Liver (tissue), 9 donors: ENCODE measurements around the gene ILF3. TPM values are rescaled to one million over a fixed set of nuclear protein-coding genes. Genes with fewer than 3 reads are reported as not detected.

Experiments used
- DNase-seq: peaks from one replicate; pipeline ENCODE4 v3.0.0-alpha.2; 2017; ENCODE audit warnings: low spot score
- H3K27ac ChIP-seq, 2 donors: one replicate each; pipeline ENCODE4 v1.7.0; 2013; ENCODE audit warnings: inconsistent platforms in 2 of 2, low read length in 2 of 2, control low read depth in 1 of 2, low read depth in 1 of 2, mild to moderate bottlenecking in 1 of 2
- H3K27me3 ChIP-seq, 4 donors: one replicate each; pipeline versions ENCODE4 v1.6.1 to v1.7.0; 2013; ENCODE audit warnings: low read length in 3 of 4, inconsistent platforms in 1 of 4, mild to moderate bottlenecking in 1 of 4, moderate library complexity in 1 of 4; ENCODE audit not compliant: control insufficient read depth in 4 of 4, insufficient read depth in 4 of 4
- H3K36me3 ChIP-seq, 4 donors: one replicate each; pipeline versions ENCODE4 v1.6.1 to v1.7.0; 2013; ENCODE audit warnings: low read length in 3 of 4, mild to moderate bottlenecking in 3 of 4, low read depth in 1 of 4, moderate library complexity in 1 of 4; ENCODE audit not compliant: control insufficient read depth in 4 of 4, insufficient read depth in 3 of 4
- H3K4me1 ChIP-seq, 4 donors: one replicate each; pipeline versions ENCODE4 v1.6.1 to v1.7.0; 2013; ENCODE audit warnings: low read length in 3 of 4, mild to moderate bottlenecking in 3 of 4, moderate library complexity in 1 of 4; ENCODE audit not compliant: control insufficient read depth in 4 of 4, insufficient read depth in 4 of 4
- H3K4me3 ChIP-seq, 3 donors: one replicate each; pipeline versions ENCODE4 v1.6.1 to v1.7.0; 2013; ENCODE audit warnings: low read length in 3 of 3, control low read depth in 1 of 3, low read depth in 1 of 3, mild to moderate bottlenecking in 1 of 3
- H3K9ac ChIP-seq, 2 donors: one replicate each; pipeline ENCODE4 v1.7.0; 2013; ENCODE audit warnings: low read length in 2 of 2, mild to moderate bottlenecking in 2 of 2, moderate library complexity in 2 of 2, control low read depth in 1 of 2, low read depth in 1 of 2
- H3K9me3 ChIP-seq, 4 donors: one replicate each; pipeline versions ENCODE4 v1.6.1 to v1.7.0; 2013; ENCODE audit warnings: low read length in 3 of 4; ENCODE audit not compliant: control insufficient read depth in 4 of 4
- ATF3 ChIP-seq: IDR thresholded peaks from 2 replicates; pipeline ENCODE4 v1.6.1; 2016; ENCODE audit warnings: antibody characterized with exemption
- CTCF ChIP-seq: fragments of 150-350 bp; IDR thresholded peaks from 2 replicates; pipeline ENCODE4 v1.5.1; 2017; ENCODE audit warnings: improper control_type of control experiment, low read depth, low read length; ENCODE audit not compliant: missing input control
- EGR1 ChIP-seq, 2 donors: IDR thresholded peaks; 2 replicates each; pipeline ENCODE4 v1.6.1; 2016 to 2018; ENCODE audit warnings: antibody characterized with exemption in 2 of 2, low read depth in 2 of 2
- FOXA1 ChIP-seq: IDR thresholded peaks from 2 replicates; pipeline ENCODE4 v1.6.1; 2016; ENCODE audit warnings: antibody characterized with exemption
- FOXA2 ChIP-seq: IDR thresholded peaks from 2 replicates; pipeline ENCODE4 v1.6.1; 2016; ENCODE audit warnings: antibody characterized with exemption
- GABPA ChIP-seq, 2 donors: IDR thresholded peaks in 1 of 2; conservative IDR thresholded peaks in 1 of 2; 2 replicates each; pipeline ENCODE4 v1.6.1; 2016; ENCODE audit warnings: antibody characterized with exemption in 2 of 2, mild to moderate bottlenecking in 1 of 2, moderate library complexity in 1 of 2
- HNF4A ChIP-seq, 2 donors: conservative IDR thresholded peaks; 2 replicates each; pipeline ENCODE4 v1.6.1; 2016; ENCODE audit warnings: antibody characterized with exemption in 2 of 2, mild to moderate bottlenecking in 2 of 2
- HNF4G ChIP-seq: IDR thresholded peaks from 2 replicates; pipeline ENCODE4 v1.6.1; 2016; ENCODE audit warnings: antibody characterized with exemption
- JUND ChIP-seq, 2 donors: IDR thresholded peaks; 2 replicates each; pipeline ENCODE4 v1.6.1; 2016; ENCODE audit warnings: antibody characterized with exemption in 2 of 2
- MAX ChIP-seq: IDR thresholded peaks from 2 replicates; pipeline ENCODE4 v1.6.1; 2016; ENCODE audit warnings: antibody characterized with exemption
- NR2F2 ChIP-seq: IDR thresholded peaks from 2 replicates; pipeline ENCODE4 v1.6.1; 2016; ENCODE audit warnings: antibody characterized with exemption
- RAD21 ChIP-seq, 2 donors: IDR thresholded peaks; 2 replicates each; pipeline ENCODE4 v1.6.1; 2016; ENCODE audit warnings: antibody characterized with exemption in 2 of 2, mild to moderate bottlenecking in 2 of 2
- REST ChIP-seq: IDR thresholded peaks from 2 replicates; pipeline ENCODE4 v1.6.1; 2016; ENCODE audit warnings: antibody characterized with exemption, mild to moderate bottlenecking
- RXRA ChIP-seq, 2 donors: IDR thresholded peaks; 2 replicates each; pipeline ENCODE4 v1.6.1; 2017 to 2018; ENCODE audit warnings: antibody characterized with exemption in 2 of 2, mild to moderate bottlenecking in 1 of 2
- SP1 ChIP-seq: IDR thresholded peaks from 2 replicates; pipeline ENCODE4 v1.6.1; 2018; ENCODE audit warnings: antibody characterized with exemption, mild to moderate bottlenecking
- TAF1 ChIP-seq: conservative IDR thresholded peaks from 2 replicates; pipeline ENCODE4 v1.6.1; 2016; ENCODE audit warnings: antibody characterized with exemption, mild to moderate bottlenecking
- YY1 ChIP-seq: IDR thresholded peaks from 2 replicates; pipeline ENCODE4 v1.6.1; 2016; ENCODE audit warnings: antibody characterized with exemption, mild to moderate bottlenecking
- ZBTB33 ChIP-seq: IDR thresholded peaks from 2 replicates; pipeline ENCODE4 v1.6.1; 2016; ENCODE audit warnings: antibody characterized with exemption
- WGBS: extraction: QIAGEN DNeasy Blood & Tissue Kit; methylation state at CpG from one replicate; pipeline ENCODE4 v1.1.7; 2013; 5-methylcytosine and 5-hydroxymethylcytosine counted together
- polyA plus RNA-seq, 2 donors: library from polyadenylated mRNA; stranded (reverse) in 1 of 2; unstranded in 1 of 2; fragments of 200-250 nt in 1 of 2; fragments of >200 nt in 1 of 2; fragmentation: Nextera tagmentation in 1 of 2; extraction: Ambion mirVana in 1 of 2; gene quantifications; one replicate each; pipeline versions ENCODE4 v1.2.1 to v1.2.3, GENCODE V29; 2013 to 2015
- total RNA-seq, 2 donors: library from RNA; depleted of rRNA; stranded (reverse); fragments of >200 nt; gene quantifications; one replicate each; pipeline ENCODE4 v1.2.3, GENCODE V29; 2014
- donor health status: healthy.
- donor health status: healthy.
- donor health status: healthy.
- donor health status: healthy.
- donor health status: healthy.

ILF3 gene
- total and polyA plus RNA-seq, 4 donors = 31.7 to 85.1 (median 42.9) TPM

- H3K9me3 ChIP-seq = no peaks in the 10 kb centered on the region
- no peak overlapping the region for H3K4me3 ChIP-seq
- no peaks in the 10 kb centered on the region for H3K27me3 ChIP-seq
- no peak overlapping the region for H3K9ac ChIP-seq
- peaks cover 0 to 11% (median under 1%) of the 10 kb centered on the region in 4 donors for H3K36me3 ChIP-seq
- 12% methylated on average over 59 of the region's 59 CpGs for WGBS
- TF ChIP-seq JUND (IDR thresholded peaks at IDR 0.05) (no peak), NR2F2 (no peak), RXRA (IDR thresholded peaks at IDR 0.05) (no peak), FOXA2 (no peak), HNF4A (conservative IDR thresholded peaks at IDR 0.05) (no peak), REST (peak; percentile 100), EGR1 (IDR thresholded peaks at IDR 0.05; ENCODE audit: low read depth in 2 of 2) (peak; percentile 64 to 66), ZBTB33 (no peak), TAF1 (no peak), HNF4G (no peak), ATF3 (no peak), YY1 (peak; percentile 60), FOXA1 (no peak), CTCF (no peak), SP1 (peak; percentile 49), RAD21 (IDR thresholded peaks at IDR 0.05) (peak in 1 of 2 donors; percentile 18), MAX (no peak), GABPA (IDR thresholded peaks at IDR 0.05 in 1 of 2, conservative IDR thresholded peaks at IDR 0.05 in 1 of 2) (no peak)
- peak; percentile 93 for DNase-seq
- peaks cover 6 to 10% (median 7%) of the 10 kb centered on the region in 4 donors for H3K4me1 ChIP-seq
- no peak overlapping the region for H3K27ac ChIP-seq
These were observed 41.6 kb downstream of the ILF3 start for GRCh38 chr19:10695401-10696398.
